Suprapubic skin (tissue), 4 donors: ENCODE measurements around the gene FBP1. TPM values are rescaled to one million over a fixed set of nuclear protein-coding genes. Genes with fewer than 3 reads are reported as not detected.

Experiments used
- DNase-seq, 2 donors: peaks; one replicate each; pipeline ENCODE4 v3.0.0-alpha.2; 2019; ENCODE audit warnings: low spot score in 2 of 2
- H3K27ac ChIP-seq: fragments of 200-600 bp; sonication (generic); one replicate; pipeline ENCODE4 v1.5.1; 2019
- H3K27me3 ChIP-seq: fragments of 200-600 bp; sonication (generic); one replicate; pipeline ENCODE4 v1.5.1; 2019
- H3K36me3 ChIP-seq: fragments of 200-600 bp; sonication (generic); one replicate; pipeline ENCODE4 v1.5.1; 2019
- H3K4me1 ChIP-seq: fragments of 200-600 bp; sonication (generic); one replicate; pipeline ENCODE4 v1.5.1; 2019
- H3K4me3 ChIP-seq: fragments of 200-600 bp; sonication (generic); one replicate; pipeline ENCODE4 v1.5.1; 2019; ENCODE audit warnings: mild to moderate bottlenecking
- H3K9me3 ChIP-seq: fragments of 200-600 bp; sonication (generic); one replicate; pipeline ENCODE4 v1.5.1; 2019
- EP300 ChIP-seq: sonication (generic); formaldehyde crosslinking; IDR thresholded peaks from one replicate; pipeline ENCODE4 v1.6.1; 2017; ENCODE audit warnings: antibody characterized with exemption
- POLR2A ChIP-seq, 2 donors: fragments of 450-650 bp; IDR thresholded peaks; one replicate each; pipeline ENCODE4 v1.6.1; 2017; ENCODE audit warnings: antibody characterized with exemption in 2 of 2, mild to moderate bottlenecking in 2 of 2, moderate library complexity in 2 of 2
- POLR2AphosphoS5 ChIP-seq, 3 donors: sonication (generic); formaldehyde crosslinking; IDR thresholded peaks; one replicate each; pipeline ENCODE4 v1.6.1; 2017; ENCODE audit warnings: antibody characterized with exemption in 3 of 3
- WGBS: methylation state at CpG from one replicate; pipeline ENCODE4 v1.1.5; 2018; 5-methylcytosine and 5-hydroxymethylcytosine counted together
- total RNA-seq, 4 donors: library from RNA; depleted of rRNA; stranded (reverse); fragments of >200 nt; gene quantifications; one replicate each; pipeline ENCODE4 v1.1.0, GENCODE V29; 2016
- TF ChIP-seq, protein P1 (sequence below), 2 donors: fragments of 200-600 bp in 1 of 2; fragments of 450-650 bp in 1 of 2; sonication (generic) in 1 of 2; IDR thresholded peaks; one replicate each; pipeline ENCODE4 v1.5.1; 2016 to 2019; ENCODE audit warnings: antibody characterized with exemption in 2 of 2, mild to moderate bottlenecking in 1 of 2, moderate library complexity in 1 of 2

The FBP1 gene
- total RNA-seq, 4 donors from 2014 or later = 4.5 to 15.2 (median 11.3) TPM

DNA sequence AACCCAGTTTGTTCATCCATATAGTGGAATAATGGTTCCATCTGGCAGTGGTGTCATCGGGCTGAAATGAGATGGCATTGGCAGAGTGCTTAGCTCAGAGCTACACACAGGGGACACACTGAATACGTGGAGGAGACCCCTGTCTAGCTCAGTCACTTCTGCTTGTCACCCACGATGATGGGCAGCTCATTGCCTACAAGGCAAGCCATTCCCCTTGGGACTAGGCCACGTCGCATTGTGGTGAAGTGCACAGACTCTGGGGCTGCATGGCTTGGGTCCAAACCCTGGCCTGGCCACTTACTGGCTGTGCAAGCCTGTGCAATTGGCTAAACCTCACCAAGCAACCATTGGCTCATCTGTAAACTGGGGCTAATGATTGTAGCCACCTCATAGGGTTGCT, 3.2 kb upstream of the FBP1 start:
- TF ChIP-seq EP300 (no peak), POLR2AphosphoS5 (IDR thresholded peaks at IDR 0.05) (no peak), POLR2A (IDR thresholded peaks at IDR 0.05) (no peak)
- TF ChIP-seq, protein P1, sequence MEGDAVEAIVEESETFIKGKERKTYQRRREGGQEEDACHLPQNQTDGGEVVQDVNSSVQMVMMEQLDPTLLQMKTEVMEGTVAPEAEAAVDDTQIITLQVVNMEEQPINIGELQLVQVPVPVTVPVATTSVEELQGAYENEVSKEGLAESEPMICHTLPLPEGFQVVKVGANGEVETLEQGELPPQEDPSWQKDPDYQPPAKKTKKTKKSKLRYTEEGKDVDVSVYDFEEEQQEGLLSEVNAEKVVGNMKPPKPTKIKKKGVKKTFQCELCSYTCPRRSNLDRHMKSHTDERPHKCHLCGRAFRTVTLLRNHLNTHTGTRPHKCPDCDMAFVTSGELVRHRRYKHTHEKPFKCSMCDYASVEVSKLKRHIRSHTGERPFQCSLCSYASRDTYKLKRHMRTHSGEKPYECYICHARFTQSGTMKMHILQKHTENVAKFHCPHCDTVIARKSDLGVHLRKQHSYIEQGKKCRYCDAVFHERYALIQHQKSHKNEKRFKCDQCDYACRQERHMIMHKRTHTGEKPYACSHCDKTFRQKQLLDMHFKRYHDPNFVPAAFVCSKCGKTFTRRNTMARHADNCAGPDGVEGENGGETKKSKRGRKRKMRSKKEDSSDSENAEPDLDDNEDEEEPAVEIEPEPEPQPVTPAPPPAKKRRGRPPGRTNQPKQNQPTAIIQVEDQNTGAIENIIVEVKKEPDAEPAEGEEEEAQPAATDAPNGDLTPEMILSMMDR (IDR thresholded peaks at IDR 0.05) = no peak
- DNase-seq = no peak
- 70% methylated on average over 3 of the region's 5 CpGs for WGBS
- no peaks in the 10 kb centered on the region for H3K36me3 ChIP-seq
- peaks cover 10% of the 10 kb centered on the region for H3K4me1 ChIP-seq
- no peak overlapping the region for H3K27ac ChIP-seq
- H3K4me3 ChIP-seq = no peak overlapping the region
- peaks cover 9% of the 10 kb centered on the region for H3K27me3 ChIP-seq
- H3K9me3 ChIP-seq = no peaks in the 10 kb centered on the region

DNA sequence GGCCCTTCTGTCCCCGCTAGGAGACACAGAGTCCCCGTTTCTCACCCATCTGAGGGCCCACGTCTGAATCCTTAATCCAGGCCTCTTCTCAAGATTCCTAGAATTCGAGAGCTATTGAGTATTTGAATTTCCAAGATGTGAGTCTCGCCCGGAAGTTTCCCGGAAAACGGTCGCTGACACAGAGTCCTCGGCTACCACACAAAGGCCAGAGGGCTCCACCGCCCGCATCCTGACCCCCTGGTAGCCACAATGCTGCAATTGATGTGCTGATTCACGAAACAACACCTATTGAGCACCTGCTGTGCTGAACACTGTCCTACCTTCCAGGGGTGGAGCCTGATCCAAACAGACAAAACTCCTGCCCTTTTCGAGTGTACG, 670 bp upstream of the FBP1 start:
- no peak for DNase-seq
- Histone ChIP-seq H3K36me3 (no peaks in the 10 kb centered on the region), H3K9me3 (no peaks in the 10 kb centered on the region), H3K27ac (no peak overlapping the region), H3K4me1 (peaks cover 10% of the 10 kb centered on the region), H3K4me3 (peak overlapping the region; percentile 58), H3K27me3 (peaks cover 9% of the 10 kb centered on the region)
- TF ChIP-seq POLR2AphosphoS5 (IDR thresholded peaks at IDR 0.05) (no peak), EP300 (no peak), POLR2A (IDR thresholded peaks at IDR 0.05) (no peak)
- TF ChIP-seq, protein P1 (IDR thresholded peaks at IDR 0.05) = no peak
- WGBS = 83% methylated on average over 15 of the region's 15 CpGs

DNA sequence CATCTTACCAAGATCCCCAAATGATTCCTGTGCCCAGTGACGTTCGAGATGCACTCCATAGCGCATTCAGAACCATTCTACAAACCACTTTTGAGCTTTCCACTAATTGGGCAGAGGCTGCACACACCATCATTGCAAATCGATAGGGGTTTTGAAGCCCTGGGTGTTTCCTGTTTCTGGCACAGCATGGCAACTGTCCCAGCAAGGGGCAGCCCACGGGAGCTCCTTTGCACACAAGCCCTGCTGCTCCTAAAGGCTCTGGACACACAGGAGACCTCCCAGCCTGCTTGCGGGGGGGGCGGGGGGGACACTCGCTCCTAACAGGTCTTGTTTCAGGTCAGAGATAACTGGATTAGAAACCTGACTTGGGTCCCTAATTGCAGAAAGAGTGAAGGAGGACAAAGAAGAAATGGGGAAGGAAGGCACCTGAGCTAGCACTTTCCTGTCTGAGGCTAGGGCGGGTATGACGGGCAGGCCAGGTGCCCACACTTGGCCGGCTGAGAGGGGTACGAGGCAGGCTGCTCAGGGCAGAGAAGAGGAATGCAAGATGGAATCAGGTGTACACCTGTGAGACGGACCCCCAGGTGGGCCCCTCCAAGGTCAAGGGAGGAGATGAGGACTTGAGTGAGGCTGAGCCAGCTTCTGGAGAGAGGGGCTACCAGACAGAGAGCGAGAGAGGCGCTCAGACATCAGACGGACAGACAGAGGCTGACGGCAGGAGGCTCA, 820 bp downstream of the FBP1 start:
- Histone ChIP-seq H3K9me3 (no peaks in the 10 kb centered on the region), H3K36me3 (no peaks in the 10 kb centered on the region), H3K4me1 (peaks cover 10% of the 10 kb centered on the region), H3K27ac (no peak overlapping the region), H3K27me3 (peaks cover 9% of the 10 kb centered on the region), H3K4me3 (peak overlapping the region; percentile 58)
- WGBS = 73% methylated on average over 17 of the region's 17 CpGs
- DNase-seq = no peak
- TF ChIP-seq POLR2A (IDR thresholded peaks at IDR 0.05) (no peak), EP300 (no peak), POLR2AphosphoS5 (IDR thresholded peaks at IDR 0.05) (no peak)
- TF ChIP-seq, protein P1 (IDR thresholded peaks at IDR 0.05) = no peak

DNA sequence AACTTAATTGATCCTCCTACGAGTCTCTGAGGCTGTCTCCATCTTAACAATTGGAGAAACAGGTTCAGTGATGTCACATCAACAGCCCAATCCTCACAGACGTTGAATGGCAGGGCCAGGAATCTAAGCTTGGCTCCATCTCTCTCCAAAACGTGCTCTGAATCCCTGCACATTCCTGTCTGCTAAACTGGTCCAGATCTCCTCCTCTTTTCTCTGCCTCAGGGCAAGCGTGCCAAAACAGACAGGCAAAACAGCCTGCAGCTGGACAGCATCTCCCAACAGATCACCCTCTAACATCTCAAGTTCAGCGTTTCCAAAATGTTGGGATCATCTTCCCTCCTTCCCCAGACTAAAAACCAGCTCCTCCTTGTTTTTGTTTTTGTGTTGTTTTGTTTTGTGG, 6.6 kb downstream of the FBP1 start:
- no peaks in the 10 kb centered on the region for H3K27me3 ChIP-seq
- peaks cover 16% of the 10 kb centered on the region for H3K4me1 ChIP-seq
- H3K27ac ChIP-seq = no peak overlapping the region
- H3K4me3 ChIP-seq = no peak overlapping the region
- 19% methylated on average over 5 of the region's 5 CpGs for WGBS
- DNase-seq = no peak
- H3K36me3 ChIP-seq = no peaks in the 10 kb centered on the region
- TF ChIP-seq, protein P1 (IDR thresholded peaks at IDR 0.05) = no peak
- no peak for TF ChIP-seq POLR2A (IDR thresholded peaks at IDR 0.05)
- no peaks in the 10 kb centered on the region for H3K9me3 ChIP-seq

DNA sequence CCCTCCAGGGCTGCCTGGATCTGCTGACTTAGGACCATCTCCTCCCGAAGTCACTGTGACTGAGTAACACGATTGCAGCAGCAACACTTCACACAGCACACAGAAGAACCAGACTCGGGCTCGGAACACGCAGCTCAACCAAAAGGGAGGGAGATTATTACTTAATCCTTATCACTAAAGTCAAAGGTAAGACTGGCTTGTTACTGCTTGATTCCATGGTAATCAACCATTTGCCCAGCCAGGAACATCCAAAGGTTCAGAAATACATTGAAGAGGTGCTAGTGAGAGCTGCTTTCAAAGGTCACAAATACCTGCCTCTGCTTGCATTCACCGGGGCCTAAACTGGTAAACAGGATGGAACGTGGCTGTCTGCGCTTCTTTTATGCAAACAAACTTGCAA, 7.7 kb downstream of the FBP1 start:
- TF ChIP-seq POLR2AphosphoS5 (IDR thresholded peaks at IDR 0.05) (no peak), POLR2A (IDR thresholded peaks at IDR 0.05) (no peak), EP300 (no peak)
- TF ChIP-seq, protein P1 (IDR thresholded peaks at IDR 0.05) = no peak
- H3K27ac ChIP-seq = peak overlapping the region; percentile 9

More for the DNA sequence above, 7.7 kb downstream of the FBP1 start:
- H3K4me3 ChIP-seq = no peak overlapping the region
- no peaks in the 10 kb centered on the region for H3K36me3 ChIP-seq
- DNase-seq = no peak
- no peaks in the 10 kb centered on the region for H3K9me3 ChIP-seq
- no peaks in the 10 kb centered on the region for H3K27me3 ChIP-seq
- peaks cover 16% of the 10 kb centered on the region for H3K4me1 ChIP-seq
- WGBS = 53% methylated on average over 8 of the region's 8 CpGs
